Left forelimb (tissue), 1 donor: ENCODE results near the gene ASMT.
"Not testable (repeated sequence)": the region's sequence is repeated elsewhere in the genome, so short reads cannot be mapped to it uniquely, and the experiment has no call there.

Experiments used
- DNase-seq: peaks from one replicate; pipeline ENCODE4 v3.0.0-alpha.2; 2018; ENCODE audit warnings: low spot score

The ASMT gene

GRCh38 chrX:1597345-1598020 is 17.4 kb upstream of the ASMT start:
- DNase-seq = no peak

- DNase-seq = no peak
Observed at GRCh38 chrX:1598021-1598875, 16.6 kb upstream of the ASMT start.

GRCh38 chrX:1598876-1599790 is 15.7 kb upstream of the ASMT start:
- DNase-seq = no peak

DNA sequence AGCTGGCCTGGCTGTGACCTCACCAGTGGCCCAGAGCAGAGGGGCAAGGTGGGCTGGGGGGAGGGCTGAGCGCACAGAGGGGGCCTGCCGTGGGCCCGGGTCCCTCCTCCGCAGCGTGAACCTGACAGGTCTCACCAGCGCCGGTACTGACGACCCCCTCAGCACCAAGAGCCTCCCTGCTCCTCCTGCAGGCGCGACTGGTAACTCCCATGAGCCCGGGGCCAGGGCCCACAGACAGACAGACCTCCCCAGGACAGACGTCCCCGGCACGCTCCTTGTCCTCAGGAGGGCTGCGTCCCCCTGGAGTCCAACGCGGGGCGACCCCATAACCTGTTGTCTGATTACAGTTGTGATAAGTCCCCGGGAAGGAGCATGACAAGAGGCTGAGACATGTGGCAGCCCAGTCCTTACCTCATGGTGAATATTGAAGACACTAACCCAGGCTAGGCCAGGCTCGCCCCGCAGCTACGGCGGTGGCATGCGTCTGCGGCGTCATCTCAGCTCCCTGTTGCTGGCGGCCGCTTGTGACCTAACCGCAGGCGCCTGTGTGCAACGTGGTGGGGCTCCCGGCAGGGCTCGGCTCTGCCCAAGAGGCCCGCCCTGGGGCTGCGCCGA is 15.0 kb upstream of the ASMT start:
- DNase-seq = no peak

GRCh38 chrX:1600406-1601050 is 14.3 kb upstream of the ASMT start:
- no peak for DNase-seq

GRCh38 chrX:1601051-1601767 is 13.7 kb upstream of the ASMT start:
- DNase-seq = no peak

- DNase-seq = no peak
Observed at GRCh38 chrX:1601768-1602085, 13.1 kb upstream of the ASMT start.

DNA sequence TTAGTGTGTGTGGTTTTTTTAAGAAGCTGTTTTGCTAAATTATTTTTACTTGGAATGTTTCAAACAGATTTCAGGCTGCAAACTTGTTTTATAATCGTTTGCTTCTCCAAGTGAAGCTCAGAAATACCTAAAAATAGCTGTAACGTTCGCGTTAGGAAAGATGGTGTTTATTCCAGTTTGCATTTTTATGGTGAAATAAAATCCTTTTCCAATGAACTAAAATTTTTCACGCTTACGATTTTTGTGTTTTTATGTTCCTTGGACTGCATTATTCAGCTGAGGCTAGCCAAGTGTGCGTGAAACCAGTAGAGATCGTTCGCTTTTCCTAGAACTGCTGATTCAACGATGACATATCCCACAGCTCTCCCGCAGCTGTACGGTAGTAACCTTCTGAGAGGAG is 12.6 kb upstream of the ASMT start:
- no peak for DNase-seq

GRCh38 chrX:1606496-1606895 is 8.4 kb upstream of the ASMT start:
- DNase-seq = no peak

- no peak for DNase-seq
Observed at GRCh38 chrX:1609311-1609710, 5.5 kb upstream of the ASMT start.

DNA sequence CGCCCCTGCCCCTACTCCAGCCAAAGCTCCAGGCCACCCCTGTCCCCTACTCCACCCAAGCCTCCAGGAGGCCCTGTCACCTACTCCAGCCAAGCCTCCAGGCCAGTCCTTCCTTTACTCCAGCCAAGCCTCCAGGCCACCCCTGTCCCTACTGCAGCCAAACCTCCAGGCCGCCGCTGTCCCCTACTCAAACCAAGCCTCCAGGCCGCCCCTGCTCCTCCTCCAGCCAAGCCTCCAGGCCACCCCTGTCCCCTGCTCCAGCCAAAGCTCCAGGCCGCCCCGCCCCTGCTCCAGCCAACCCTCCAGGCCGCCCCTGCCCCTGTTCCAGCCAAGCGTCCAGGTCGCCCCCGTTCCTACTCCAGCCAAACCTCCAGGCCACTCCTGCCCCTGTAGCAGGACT is 5.1 kb upstream of the ASMT start:
- no peak for DNase-seq

DNA sequence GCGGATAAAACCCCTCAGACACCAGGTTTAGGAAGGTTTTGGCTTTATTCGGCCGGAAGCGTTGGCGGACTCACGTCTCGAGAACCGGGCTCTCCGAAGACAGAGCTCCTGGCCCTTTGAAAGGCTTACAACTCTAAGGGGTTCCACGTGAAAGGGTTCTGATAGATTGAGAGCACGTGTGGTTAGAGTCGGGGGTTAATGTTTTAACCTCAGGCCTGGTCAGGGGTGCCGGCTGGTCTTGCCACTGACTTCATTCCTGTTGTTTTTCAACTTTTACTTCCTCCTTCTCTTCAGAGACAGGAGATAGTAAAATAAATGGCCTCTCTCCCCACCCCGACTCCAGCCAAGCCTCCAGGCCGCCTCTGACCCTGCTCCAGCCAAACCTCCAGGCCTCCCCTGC is 4.7 kb upstream of the ASMT start:
- no peak for DNase-seq

DNA sequence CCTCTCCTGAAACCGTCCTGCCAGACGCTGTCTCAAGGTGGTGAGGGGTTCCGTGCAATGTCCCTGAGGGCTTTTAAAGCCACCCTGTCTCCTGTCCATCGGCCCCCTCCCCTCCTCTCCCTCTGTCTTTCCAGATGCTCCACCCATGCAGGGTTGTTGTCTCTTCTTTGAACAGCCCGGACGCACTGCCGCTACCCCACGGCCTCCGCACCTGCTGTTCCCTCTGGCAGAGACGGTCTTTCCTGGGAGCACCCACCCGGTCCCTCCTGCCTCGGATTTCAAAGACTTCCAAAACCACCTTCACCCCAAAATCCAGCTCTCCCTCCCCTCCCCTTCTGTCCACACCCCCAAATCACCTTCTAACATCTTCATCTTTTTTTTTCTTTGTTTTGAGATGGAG is 4.1 kb upstream of the ASMT start:
- DNase-seq = no peak

GRCh38 chrX:1612641-1613286 is 2.1 kb upstream of the ASMT start:
- DNase-seq = no peak

- no peak for DNase-seq
Observed at GRCh38 chrX:1618689-1619088, 3.8 kb downstream of the ASMT start.

DNA sequence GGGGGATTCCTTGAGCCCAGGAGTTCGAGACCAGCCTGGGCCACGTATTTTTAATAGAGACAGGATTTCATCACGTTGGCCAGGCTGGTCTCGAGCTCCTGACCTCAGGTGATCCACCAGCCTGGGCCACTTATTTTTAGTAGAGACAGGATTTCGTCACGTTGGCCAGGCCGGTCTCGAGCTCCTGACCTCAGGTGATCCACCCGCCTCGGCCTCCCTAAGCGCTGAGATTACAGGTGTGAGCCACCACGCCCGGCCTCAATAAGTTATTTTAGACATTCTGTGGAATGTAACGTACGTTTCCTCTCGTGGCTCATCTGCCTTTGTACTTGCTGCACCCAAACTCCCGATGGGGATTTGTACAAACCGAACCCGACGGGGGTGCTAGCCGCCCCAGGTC is 8.8 kb downstream of the ASMT start:
- DNase-seq = no peak

GRCh38 chrX:1624158-1624860 is 9.4 kb downstream of the ASMT start:
- DNase-seq = not testable (repeated sequence)

DNA sequence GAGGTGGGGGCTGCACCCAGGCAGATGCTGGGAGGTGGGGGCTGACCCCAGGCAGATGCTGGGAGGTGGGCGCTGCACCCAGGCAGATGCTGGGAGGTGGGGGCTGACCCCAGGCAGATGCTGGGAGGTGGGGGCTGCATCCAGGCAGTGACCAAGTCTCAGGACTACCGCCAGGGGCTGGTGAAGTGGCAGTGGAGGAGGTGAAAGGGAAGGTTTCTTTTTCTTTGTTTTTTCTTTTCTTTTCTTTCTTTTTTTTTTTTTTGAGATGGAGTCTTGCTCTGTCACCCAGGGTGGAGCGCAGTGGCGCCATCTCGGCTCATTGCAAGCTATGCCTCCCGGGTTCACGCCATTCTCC is 10.0 kb downstream of the ASMT start:
- DNase-seq = not testable (repeated sequence)

DNA sequence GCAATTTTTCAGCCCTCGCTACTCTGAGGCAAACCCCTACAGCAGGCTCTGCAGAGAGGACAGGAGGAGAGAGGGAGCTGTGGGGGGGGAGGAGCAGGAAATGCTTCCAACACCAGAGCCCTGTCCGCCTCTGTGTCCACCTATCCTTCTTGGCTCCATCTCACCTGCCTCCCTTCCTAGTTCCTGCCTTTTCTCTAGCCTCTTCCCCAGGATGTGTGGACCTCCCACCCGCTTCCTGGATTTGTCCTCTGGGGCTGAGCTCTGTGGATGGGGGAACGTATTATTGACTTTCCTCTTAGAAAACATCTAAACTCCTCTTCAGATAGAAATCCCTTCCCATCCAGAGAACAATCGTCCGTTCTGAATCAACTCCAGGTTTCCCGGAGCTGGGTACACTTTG is 14.4 kb downstream of the ASMT start:
- DNase-seq = no peak

DNA sequence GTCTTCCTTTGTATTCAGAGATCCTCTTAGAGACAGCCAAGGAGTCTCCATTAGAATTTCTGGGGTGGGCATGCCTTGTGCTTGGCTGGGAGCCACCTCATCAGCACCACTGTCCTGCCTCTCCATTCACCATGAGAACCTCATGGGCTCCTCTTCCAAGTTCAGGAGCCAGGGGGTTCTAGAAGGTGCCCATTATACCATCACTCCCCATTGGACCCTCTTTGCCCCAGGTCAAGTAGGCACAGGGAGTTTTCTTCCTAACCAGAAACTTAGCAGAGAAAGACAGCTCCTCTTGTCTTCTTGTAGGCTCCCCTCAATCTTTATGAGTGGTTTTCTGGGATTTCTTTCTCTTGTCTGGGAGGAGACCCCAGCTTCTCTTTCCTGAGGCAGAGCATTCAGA is 31.1 kb downstream of the ASMT start:
- DNase-seq = no peak
